Ovary (tissue), 9 donors: ENCODE data around the gene MICAL2. TPM values are rescaled to one million over a fixed set of nuclear protein-coding genes. Genes with fewer than 3 reads are reported as not detected.

Experiments used
- DNase-seq, 5 donors: peaks; one replicate each; pipeline ENCODE4 v3.0.0-alpha.2; 2019 to 2020
- H3K27ac ChIP-seq, 2 donors: fragments of 200-600 bp; one replicate each; pipeline versions ENCODE4 v1.5.1 to v1.8.0; 2019 to 2022
- H3K27me3 ChIP-seq: fragments of 200-600 bp; one replicate; pipeline ENCODE4 v1.8.0; 2022
- H3K36me3 ChIP-seq: fragments of 200-600 bp; sonication (generic); one replicate; pipeline ENCODE4 v1.5.1; 2019
- H3K4me1 ChIP-seq: one replicate; pipeline ENCODE4 v1.8.1; 2013; ENCODE audit warnings: mild to moderate bottlenecking, moderate library complexity; ENCODE audit not compliant: insufficient read depth
- H3K4me3 ChIP-seq: fragments of 200-600 bp; sonication (generic); one replicate; pipeline ENCODE4 v1.5.1; 2017
- H3K9me3 ChIP-seq, 2 donors: fragments of 200-600 bp in 1 of 2; sonication (generic) in 1 of 2; one replicate each; pipeline versions ENCODE4 v1.5.1 to v1.8.1; 2013 to 2019; ENCODE audit warnings: mild to moderate bottlenecking in 1 of 2, moderate library complexity in 1 of 2
- CTCF ChIP-seq, 3 donors: fragments of 450-650 bp in 2 of 3; fragments of 200-600 bp in 1 of 3; IDR thresholded peaks; one replicate each; pipeline versions ENCODE4 v1.5.1 to v1.8.0; 2016 to 2022; ENCODE audit warnings: antibody characterized with exemption in 3 of 3, mild to moderate bottlenecking in 1 of 3
- EP300 ChIP-seq: sonication (generic); formaldehyde crosslinking; IDR thresholded peaks from one replicate; pipeline ENCODE4 v1.6.1; 2017; ENCODE audit warnings: antibody characterized with exemption
- POLR2A ChIP-seq: fragments of 450-650 bp; IDR thresholded peaks from one replicate; pipeline ENCODE4 v1.6.1; 2017; ENCODE audit warnings: antibody characterized with exemption, mild to moderate bottlenecking, moderate library complexity
- WGBS, 3 donors: extraction: QIAGEN DNeasy Blood & Tissue Kit in 1 of 3; methylation state at CpG; one replicate each; pipeline versions ENCODE4 v1.1.5 to v1.1.7; 2013 to 2017; 5-methylcytosine and 5-hydroxymethylcytosine counted together
- intact Hi-C, 4 donors: fragments of 100-400 bp; cut with DNase I; formaldehyde crosslinking; loops; one replicate each; pipeline versions ENCODE4 v1.11.0 to v1.15.1; 2022 to 2023
- polyA plus RNA-seq, 2 donors: library from polyadenylated mRNA; stranded (reverse); fragments of 200-250 nt in 1 of 2; fragments of 350-450 nt in 1 of 2; fragmentation: Illumina TruSeq in 1 of 2; extraction: RNeasy Lipid Tissue Mini Kit (QIAGEN cat#74804) in 1 of 2; gene quantifications; one replicate each; pipeline ENCODE4 v1.2.3, GENCODE V29; 2013 to 2014
- total RNA-seq, 7 donors: library from RNA; depleted of rRNA in 2 of 7; stranded (reverse); fragments of >200 nt in 2 of 7; fragmentation: NEBNext Ultra II Directional in 3 of 7; extraction: Animal tissue kit (Norgen Biotek cat#: 25700) in 3 of 7; gene quantifications; one replicate each; pipeline versions ENCODE4 v1.1.0 to v1.2.4, GENCODE V29; 2016 to 2023
- donor health status: DM: no; HTN: no; CAD: no; lungs with moderate emphysema.
- donor health status: DM: no; HTN: no; CAD: no.
- donor health status: Bipolar disorder and iron deficiency.
- donor health status: DM: yes; HTN: yes; CAD: no.
- donor health status: DM: no; HTN: no; CAD: no.
- donor health status: DM: yes; HTN: yes; CAD: no.

MICAL2 gene
- total and polyA plus RNA-seq, 9 donors: 10.7 to 73.6 (median 32.5) TPM

DNA sequence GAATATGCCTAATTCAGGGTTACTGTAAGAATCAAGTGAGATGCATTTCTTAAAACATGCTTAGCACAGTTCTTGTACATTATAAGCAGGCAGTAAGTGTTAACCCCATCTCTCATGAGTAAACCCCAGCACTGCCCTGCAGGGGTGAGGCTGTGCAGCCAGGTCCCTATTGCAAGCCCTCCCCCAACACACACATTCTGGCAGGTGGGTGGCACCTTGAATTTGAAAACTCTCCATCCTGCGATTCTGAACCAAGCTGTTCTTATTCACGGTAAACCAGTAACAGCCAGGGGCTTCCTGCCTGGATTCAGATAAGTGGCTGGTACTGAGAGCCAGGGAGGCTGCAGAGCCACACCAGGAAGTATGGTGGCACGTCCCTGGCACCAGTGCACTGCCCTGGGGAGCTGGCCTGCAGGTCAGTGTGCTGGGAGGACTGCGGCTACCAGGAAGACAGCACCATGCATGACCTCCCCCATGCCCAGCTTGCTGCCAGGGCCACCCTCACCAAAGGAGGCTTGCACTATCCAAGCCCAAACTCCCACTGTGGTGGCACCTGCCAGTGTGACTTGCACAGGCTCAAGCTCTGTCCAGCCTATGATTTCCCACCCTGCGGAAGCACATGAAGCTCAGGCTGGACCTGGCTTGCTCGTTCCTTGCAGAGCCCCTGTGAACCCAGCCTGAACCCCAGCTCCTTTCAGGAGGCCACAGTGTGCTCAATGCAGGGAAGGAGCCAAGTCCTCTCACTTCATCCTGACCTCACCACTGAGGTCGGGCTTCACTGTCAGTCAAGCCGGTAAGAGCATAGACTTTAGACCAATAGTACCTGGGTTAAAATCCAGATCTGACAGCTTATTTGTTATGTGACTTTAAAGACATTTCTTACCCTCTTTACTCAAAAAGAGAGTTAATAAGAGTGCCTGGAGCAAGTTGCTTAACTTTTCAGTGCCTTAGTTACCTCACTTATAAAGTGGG, 88.1 kb downstream of the MICAL2 start:
- no peaks in the 10 kb centered on the region for H3K27me3 ChIP-seq
- intact Hi-C loops: no loop called here
- H3K9me3 ChIP-seq: no peaks in the 10 kb centered on the region
- H3K4me3 ChIP-seq: no peak overlapping the region
- DNase-seq: no peak
- WGBS, 3 donors: 90% methylated on average over 8 of the region's 8 CpGs
- no peaks in the 10 kb centered on the region for H3K36me3 ChIP-seq
- TF ChIP-seq EP300 (no peak), CTCF (IDR thresholded peaks at IDR 0.05) (no peak)
- no peak overlapping the region for H3K27ac ChIP-seq
- H3K4me1 ChIP-seq: peaks cover 16% of the 10 kb centered on the region

GRCh38 chr11:12199231-12199948, 89.0 kb downstream of the MICAL2 start:
- DNase-seq: no peak
- no peaks in the 10 kb centered on the region for H3K36me3 ChIP-seq
- H3K9me3 ChIP-seq: no peaks in the 10 kb centered on the region
- no peaks in the 10 kb centered on the region for H3K27me3 ChIP-seq
- H3K4me3 ChIP-seq: no peak overlapping the region
- 86 to 93% (median 93%) methylated on average over 13 of the region's 13 CpGs for WGBS, 3 donors
- TF ChIP-seq POLR2A: no peak
- no peak for TF ChIP-seq EP300
- TF ChIP-seq CTCF (IDR thresholded peaks at IDR 0.05): no peak
- H3K27ac ChIP-seq: no peak overlapping the region
- intact Hi-C loops: no loop called here
- H3K4me1 ChIP-seq: peaks cover 14% of the 10 kb centered on the region

GRCh38 chr11:12200279-12200990, 90.0 kb downstream of the MICAL2 start:
- intact Hi-C loops: no loop called here
- WGBS, 3 donors: 40 to 44% (median 43%) methylated on average over 14 of the region's 14 CpGs
- Histone ChIP-seq H3K9me3 (no peaks in the 10 kb centered on the region), H3K4me1 (peaks cover 14% of the 10 kb centered on the region), H3K4me3 (no peak overlapping the region), H3K36me3 (no peaks in the 10 kb centered on the region), H3K27me3 (no peaks in the 10 kb centered on the region), H3K27ac (peak overlapping the region in 1 of 2 donors; percentile 27)
- TF ChIP-seq CTCF (IDR thresholded peaks at IDR 0.05) (no peak), POLR2A (no peak), EP300 (no peak)
- peak in 2 of 5 donors; percentile 39 to 68 for DNase-seq
